SU-DHL-6 (cell line): ENCODE data around the gene INTS1.

ENCODE experiments used
- EZH2phosphoT487 ChIP-seq: fragments of 200-600 bp; sonication (generic), shearing (Covaris generic); conservative IDR thresholded peaks from 2 replicates; pipeline ENCODE4 v1.6.1; 2018; ENCODE audit warnings: mild to moderate bottlenecking, antibody characterized with exemption, low read length, moderate library complexity, mixed read lengths
- TF ChIP-seq, protein P1 (sequence below): fragments of 200-600 bp; sonication (generic); IDR thresholded peaks from one replicate; pipeline ENCODE4 v1.5.1; 2017; ENCODE audit warnings: antibody characterized with exemption, mild to moderate bottlenecking, low read length, moderate library complexity; ENCODE audit not compliant: insufficient read depth, poor library complexity, severe bottlenecking

DNA sequence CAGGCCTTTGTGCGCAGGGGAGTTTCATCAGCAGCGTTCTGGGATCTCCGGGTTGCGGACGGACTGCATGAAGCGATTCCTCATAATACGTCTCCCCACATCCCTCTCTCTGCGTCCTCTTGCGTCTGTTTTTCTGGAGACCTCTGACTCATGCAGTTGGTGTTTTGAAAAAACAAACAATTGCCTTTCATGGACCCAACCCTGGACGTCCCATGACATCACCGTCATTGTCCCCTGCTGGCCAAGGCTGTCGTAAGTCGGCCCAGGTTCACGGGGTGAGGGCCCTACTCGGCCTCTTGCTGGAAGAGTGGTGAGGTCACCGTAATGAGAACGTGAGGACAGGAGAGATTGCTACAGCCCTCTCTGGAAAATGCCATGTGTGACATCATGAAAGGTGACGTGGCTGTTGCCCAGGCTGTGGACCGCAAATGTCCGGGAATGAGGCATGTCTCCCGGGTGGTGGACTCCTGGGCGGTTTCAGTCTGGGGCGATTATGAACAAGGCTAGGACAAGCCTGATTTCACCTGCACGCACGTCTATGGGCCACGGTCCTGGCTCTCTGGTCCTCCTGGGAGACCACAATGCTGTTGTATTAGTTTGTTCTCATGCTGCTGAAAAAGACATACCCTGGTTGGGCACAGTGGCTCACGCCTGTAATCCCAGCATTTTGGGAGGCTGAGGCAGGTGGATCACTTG is 16.5 kb upstream of the INTS1 start:
- TF ChIP-seq EZH2phosphoT487 = no peak
- TF ChIP-seq, protein P1, sequence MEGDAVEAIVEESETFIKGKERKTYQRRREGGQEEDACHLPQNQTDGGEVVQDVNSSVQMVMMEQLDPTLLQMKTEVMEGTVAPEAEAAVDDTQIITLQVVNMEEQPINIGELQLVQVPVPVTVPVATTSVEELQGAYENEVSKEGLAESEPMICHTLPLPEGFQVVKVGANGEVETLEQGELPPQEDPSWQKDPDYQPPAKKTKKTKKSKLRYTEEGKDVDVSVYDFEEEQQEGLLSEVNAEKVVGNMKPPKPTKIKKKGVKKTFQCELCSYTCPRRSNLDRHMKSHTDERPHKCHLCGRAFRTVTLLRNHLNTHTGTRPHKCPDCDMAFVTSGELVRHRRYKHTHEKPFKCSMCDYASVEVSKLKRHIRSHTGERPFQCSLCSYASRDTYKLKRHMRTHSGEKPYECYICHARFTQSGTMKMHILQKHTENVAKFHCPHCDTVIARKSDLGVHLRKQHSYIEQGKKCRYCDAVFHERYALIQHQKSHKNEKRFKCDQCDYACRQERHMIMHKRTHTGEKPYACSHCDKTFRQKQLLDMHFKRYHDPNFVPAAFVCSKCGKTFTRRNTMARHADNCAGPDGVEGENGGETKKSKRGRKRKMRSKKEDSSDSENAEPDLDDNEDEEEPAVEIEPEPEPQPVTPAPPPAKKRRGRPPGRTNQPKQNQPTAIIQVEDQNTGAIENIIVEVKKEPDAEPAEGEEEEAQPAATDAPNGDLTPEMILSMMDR = no peak
